HL-60/S4 (cell line): ENCODE measurements around the gene NDRG3.
"Not testable (repeated sequence)": the region's sequence is repeated elsewhere in the genome, so short reads cannot be mapped to it uniquely, and the experiment has no call there.

Experiments used
- in situ Hi-C: fragments of 300-500 bp; cut with MboI; formaldehyde crosslinking; loops from 2 replicates; pipeline ENCODE4 v1.14.3; 2022; ENCODE audit warnings: low sequenced_read_pairs

The NDRG3 gene

DNA sequence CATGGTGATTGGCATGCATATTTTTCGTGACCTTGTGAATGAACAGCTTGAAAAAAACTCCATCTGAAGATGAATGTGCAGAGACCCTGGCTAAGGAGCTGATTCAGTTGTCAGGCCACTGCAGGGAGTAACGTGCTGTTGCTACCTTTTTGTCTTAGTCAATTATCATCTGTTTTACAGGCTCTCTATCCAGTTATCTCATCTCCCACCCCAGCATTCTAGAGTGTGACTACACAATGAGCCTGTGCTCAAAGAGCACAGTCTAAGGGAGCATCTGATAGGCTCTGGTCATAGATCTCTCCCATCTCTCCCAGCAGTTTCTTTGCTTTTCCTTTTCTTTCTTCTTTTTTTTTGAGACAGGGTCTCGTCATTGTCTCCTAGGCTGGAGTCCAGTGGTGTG, 45.5 kb downstream of the NDRG3 start:
- in situ Hi-C loops, result no loop called here

DNA sequence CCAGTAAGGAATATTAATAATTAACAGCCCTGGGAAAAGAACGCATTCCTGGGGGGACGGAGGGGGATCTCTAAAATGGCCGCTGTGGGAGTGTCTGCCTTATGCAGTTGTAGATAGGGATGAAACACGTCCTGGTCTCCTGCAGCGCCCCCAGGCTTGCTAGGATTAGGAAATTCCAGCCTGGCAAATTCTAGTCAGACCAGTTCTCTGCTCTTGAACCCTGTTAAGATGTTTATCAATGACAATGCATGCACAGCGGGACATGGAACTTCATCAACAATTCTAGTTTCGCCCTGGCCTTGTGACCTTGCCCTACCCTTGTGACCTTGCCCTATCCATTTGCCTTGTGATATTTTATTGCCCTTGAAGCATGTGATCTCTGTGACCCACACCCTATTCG, 50.4 kb downstream of the NDRG3 start:
- in situ Hi-C loops, result not testable (repeated sequence)

DNA sequence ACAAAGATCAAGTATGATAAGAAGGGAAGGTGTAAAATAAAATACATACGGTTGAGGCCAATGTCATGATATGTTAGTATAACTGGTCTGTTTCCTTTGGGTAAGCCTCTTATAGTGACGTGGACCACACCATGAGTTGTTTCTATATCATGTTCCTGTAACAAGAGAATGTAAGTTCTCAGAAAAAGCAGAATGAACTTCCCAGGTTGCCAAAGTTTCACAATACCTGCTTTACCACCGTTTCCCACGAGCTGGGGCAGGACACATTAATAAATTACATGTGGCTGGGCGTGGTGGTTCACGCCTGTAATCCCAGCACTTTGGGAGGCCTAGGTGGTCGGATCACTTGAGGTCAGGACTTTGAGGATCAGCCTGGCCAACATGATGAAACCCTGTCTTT, 57.3 kb downstream of the NDRG3 start:
- in situ Hi-C loops, result no loop called here

DNA sequence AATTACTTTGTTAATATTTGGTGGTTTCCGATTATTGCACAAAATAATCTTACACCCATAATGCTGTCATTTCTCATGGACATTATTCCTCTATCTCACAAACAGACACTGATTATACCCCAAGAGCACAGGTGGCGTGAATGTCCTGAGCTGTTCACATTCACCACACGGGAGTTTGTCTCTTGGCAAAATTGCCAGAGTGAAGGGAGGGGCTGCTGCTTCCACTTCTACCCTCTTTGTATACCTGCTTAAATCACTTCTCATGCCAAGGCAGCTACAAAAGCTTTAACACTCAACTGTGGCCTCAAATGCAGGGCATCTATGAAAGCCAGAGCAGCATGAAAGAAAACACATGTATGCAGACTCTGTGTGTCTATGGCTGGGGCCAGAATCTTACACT, 58.0 kb downstream of the NDRG3 start:
- in situ Hi-C loops, result no loop called here

DNA sequence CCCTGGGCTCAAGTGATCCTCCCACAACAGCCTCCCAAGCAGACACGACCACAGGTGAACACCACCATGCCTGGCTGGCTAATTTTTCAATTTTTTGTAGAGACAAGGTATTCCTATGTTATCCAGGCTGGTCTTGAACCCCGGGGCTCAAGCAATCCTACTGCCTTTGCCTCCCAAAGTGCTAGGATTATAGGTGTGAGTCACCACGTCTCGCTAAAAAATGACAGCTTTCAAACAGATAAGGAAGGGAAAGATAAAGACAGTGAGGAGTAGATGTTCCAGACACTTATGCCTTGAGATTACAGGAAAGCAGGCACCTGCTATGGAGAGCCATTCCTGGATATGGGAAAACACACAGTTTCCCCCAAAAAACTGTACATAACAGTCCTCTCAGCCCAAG, 58.9 kb downstream of the NDRG3 start:
- in situ Hi-C loops, result no loop called here

DNA sequence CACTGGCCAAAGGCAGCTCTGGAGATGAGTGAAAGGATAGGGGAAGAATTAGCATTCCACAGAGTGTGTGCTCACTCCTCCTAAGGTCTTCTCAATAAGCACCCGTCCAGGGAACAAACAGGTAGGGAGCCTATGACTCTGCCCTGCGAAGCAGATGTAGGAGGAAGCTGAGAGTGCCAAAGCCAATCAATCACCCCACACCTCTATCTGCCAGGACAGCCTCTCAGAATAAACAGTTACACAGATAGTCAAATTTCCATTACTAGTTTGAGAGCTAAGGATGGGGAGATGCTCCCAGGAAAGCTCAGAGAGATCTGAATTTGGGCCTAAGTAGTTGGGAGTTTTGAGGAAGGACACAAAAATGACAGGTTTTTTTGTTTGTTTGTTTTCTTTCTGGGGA, 59.4 kb downstream of the NDRG3 start:
- in situ Hi-C loops, result no loop called here

DNA sequence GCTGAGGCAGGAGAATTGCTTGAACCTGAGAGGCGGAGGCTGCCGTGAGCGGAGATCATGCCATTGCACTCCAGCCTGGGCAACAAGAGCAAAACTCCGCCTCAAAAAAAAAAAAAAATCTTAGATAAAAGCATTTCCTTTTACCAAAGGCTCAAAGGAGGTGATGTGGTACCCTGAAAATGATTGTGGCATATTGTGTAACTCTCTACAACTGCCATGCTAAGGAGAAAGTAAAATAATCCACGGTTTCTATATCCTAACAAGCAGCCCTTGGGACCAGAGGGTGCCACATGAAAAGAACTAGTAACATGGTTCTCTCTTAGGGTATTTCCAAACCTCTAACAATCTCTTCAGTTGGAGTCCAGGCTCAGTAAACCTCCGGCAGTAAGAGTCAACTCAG, 61.1 kb downstream of the NDRG3 start:
- in situ Hi-C loops, result no loop called here

DNA sequence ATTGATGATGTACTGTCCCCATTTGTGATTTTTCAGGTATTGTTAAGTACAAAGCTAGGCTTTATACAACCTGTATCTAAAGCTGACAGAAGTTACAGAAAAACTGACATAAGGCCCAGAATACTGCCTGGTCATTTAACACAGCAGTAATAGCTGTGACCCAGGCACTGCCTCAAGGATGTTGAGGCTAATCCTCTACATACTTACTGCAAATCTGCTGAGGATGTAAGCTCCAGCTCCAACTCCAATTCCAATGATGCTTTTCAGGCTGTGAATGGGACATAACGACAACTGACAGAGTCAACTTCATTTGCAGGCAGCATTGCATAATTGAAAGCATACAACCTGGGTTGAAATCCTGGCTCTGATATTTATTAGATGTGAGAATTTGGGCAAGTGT, 63.6 kb downstream of the NDRG3 start:
- in situ Hi-C loops, result no loop called here

DNA sequence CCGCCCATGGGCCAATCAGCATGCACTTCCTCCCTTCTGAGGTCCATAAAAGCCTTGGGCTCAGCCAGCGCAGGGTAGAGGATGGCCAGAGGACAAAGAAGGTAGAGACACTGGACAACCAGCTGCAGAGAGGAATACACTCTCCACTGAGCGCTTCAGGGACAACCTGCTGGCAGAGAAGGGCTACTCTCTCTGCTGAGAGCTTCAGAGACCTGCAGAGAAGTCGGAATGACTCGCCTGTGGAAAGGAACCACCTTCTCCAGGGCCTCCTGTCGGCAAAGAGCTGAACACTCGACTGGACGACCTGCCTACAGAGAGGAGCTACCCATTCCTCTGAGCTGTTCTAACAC, 68.5 kb downstream of the NDRG3 start:
- in situ Hi-C loops, result no loop called here

DNA sequence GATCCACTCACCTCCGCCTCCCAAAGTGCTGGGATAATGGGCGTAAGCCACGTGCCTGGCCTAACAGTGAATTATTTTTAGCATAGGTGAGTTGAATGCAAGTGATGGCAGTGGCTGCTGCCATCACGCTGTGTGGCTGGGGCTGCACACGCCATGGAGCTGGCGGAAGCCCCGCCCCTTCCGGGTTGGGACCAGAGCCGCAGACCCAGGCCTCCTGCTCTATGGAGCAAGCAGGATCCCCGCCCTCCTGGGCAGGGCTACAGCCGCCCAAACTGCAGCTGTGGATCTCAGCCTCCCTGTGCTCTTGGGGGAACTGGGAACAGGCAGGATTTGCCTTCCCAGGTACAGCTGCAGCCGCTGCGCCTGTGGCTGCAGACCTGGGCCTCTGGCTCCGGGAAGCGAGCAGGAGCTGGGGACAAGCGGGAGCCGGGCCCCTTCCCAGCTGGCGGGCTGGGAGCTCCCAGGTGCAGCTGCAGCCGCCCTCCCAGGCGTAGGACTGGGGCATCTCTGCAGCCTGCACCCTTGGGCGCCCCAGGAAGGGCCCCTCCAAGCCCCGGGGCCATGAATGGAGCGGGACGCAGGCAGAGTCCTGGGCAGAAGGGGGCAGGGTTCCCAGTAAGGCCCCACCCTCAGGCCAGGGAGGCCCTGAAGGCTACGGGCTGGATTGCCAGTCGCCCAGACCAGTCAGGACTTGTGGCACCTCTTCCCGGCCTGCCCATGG, 69.0 kb downstream of the NDRG3 start:
- in situ Hi-C loops, result no loop called here

DNA sequence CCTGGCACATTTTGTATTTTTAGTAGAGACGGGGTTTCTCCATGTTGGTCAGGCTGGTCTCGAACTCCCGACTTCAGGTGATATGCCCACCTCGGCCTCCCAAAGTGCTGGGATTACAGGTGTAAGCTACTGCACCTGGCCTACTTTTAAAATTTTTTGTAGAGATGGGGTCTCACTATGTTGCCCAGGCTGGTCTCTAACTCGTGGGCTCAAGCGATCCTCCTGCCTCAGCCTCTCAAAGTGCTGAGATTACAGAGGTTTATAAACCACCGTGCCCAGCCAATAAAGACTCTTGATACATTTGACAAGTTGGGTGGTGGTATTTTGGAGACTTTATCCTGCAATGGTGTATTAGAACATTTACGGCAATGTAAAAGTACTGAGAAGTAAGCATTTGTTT, 70.3 kb downstream of the NDRG3 start:
- in situ Hi-C loops, result not testable (repeated sequence)

DNA sequence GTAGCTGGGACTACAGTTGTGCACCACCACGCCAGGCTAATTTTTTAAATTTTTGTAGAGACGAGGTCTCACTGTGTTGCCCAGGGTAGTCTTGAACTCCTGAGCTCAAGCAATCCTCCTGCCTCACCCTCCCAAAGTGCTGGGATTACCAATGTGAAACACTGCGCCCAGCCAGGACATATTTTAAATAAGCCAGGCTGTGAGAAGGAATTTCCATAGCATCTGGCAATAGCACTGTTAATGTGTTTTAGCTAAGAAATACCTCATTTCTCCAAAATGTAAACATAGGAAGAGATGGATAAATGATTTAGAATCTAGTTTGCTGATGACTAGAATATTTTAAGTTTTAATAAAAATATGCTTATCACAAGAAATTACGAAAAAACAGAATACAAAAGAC, 72.9 kb downstream of the NDRG3 start:
- in situ Hi-C loops, result no loop called here

DNA sequence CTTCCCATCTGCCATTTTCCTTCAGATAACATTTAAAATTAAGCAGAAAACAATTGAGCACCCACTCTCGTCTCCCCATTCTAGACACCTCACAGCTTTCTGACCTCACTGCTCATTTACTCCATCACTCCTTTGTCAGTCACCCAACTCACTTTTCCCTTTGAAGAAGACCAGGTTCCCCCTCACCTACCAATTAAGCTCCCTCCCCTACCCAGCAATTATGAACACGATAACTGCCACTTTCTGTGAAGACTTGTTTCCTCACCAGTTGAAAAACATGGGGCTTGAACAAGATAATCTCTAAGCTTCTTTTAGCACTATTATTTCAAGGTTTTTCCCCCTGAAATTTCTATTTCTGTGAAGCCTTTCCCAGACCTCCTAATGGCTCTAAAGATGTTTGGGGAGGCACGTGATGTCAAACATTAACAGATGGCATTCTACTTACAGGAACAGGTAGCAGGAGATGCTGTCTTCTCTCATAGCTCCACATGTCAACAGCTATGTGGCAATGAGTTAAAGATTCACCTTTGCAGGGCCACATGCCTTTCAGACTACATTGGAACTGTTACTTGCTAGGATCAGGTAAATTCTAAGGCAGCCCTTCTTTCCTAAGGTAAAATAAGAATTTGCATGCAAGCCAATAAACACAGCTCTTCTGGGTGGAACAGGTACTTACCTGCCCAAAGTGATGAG, 75.1 kb downstream of the NDRG3 start:
- in situ Hi-C loops, result no loop called here

DNA sequence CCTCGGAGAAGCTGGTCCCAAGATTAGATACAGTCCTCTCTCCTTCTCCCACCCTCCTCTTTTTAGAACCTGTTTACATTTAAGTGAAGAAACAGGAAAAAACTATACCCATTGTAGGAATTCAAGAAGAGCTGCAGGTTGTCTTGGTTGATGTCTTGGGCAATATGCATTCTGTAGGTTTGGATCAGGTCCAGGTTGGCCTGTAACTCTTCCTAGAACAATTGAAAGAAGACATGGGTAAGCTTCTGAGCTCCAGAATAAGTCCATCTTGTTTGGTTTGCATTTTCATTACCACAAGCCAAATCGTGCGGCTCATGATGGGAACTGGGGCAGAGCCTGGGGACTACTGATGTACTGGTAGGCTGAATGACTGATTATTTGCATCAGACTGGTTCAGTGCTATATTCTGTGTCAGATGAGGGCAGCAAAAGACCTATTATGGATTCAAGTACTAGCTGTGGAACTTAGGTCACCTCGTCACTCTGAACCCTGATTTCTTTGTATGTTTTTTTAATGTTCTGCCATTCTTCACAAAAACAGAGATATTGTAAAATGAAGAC, 79.6 kb downstream of the NDRG3 start:
- in situ Hi-C loops, result no loop called here

DNA sequence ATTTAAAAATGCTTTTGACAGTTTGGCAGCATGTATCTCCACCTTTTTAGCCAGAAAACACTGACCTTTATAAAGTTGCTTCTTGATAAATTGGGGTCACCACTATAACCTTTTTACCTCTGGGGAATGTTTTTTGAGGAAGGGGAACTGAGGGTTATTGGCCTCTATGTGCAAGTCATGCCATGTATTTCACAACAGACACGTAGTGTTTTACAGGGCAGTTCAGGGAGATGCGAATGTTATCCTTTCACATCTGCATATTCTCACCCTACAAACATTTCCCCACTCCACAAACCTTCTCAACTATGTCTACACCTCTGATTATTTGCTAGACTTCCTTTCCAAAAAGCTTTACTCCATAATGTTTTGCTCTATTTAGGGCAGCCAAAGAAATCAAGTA, 82.9 kb downstream of the NDRG3 start:
- in situ Hi-C loops, result no loop called here

DNA sequence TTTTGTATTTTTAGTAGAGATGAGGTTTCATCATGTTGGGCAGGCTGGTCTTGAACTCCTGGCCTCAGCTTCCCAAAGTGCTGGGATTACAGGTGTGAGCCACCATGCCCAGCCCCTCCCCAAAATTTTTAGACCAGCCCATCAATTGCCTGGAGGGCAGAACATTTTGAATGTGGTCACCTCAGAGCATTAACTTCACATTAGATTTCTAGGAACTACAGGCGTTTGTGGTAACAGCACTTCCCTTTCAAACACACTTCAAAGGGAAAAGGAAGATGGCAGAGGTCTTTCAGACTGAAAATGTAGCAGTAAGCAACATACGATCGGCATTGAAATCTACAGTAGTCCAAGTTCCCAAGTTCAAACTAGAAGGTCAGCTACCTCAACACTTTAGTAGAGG, 87.6 kb downstream of the NDRG3 start:
- in situ Hi-C loops, result no loop called here

DNA sequence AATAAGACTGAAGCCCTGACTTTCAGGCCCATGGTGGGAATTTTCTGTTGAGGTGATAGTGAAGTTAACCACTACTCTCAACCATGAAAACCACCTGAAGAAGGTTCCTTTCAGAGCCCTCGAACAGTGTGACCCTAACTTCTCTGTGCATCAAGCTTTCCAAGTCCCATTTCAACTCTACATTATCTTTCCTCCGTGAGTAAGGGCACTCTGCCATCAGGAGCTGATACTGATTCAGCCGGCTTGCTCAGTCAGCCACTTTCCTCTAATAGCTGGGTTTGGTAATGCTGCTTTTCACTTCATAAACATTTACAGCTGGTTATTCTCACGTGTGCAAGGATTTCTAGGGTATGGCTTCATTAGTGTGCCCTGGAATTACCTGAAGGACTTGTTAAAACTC, 89.2 kb downstream of the NDRG3 start:
- in situ Hi-C loops, result no loop called here

DNA sequence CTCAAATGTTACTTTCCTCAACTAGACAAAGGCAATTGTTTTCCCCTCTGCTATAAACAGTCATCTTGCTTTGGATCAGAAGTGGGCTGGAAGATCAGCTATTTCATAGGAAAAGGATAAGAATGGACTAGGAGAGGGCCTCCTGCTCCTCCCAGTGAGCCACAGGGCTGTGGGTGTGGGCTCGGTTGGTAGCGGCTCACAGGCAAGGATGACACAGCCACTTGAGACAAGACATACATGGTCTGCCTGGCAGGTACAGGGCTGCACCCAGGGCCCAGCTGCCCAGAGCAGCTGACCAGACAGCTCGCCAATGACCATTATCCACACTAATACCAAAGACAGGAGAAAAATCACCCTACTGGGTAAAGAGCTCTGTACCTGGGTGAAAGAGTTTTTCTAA, 90.9 kb downstream of the NDRG3 start:
- in situ Hi-C loops, result no loop called here

DNA sequence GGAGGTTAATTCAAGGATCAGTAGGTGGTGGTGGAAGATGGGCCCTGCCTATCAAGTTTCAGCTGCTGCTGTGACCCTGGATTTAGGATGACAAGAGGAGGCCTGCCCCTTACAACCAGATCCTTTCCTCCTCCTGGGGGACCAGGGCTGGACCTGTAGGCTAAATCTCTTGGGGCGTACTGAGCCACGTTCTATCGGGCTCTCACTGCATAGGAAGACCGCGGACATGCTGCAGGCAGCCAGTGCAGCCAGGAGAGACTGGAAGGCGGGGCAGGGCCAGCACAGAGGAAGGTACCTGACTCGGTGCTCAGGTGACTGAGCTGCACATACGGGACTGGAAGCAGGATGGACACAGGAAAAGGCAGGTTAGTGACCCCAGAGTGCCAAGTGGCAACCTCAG, 91.4 kb downstream of the NDRG3 start:
- in situ Hi-C loops, result no loop called here

DNA sequence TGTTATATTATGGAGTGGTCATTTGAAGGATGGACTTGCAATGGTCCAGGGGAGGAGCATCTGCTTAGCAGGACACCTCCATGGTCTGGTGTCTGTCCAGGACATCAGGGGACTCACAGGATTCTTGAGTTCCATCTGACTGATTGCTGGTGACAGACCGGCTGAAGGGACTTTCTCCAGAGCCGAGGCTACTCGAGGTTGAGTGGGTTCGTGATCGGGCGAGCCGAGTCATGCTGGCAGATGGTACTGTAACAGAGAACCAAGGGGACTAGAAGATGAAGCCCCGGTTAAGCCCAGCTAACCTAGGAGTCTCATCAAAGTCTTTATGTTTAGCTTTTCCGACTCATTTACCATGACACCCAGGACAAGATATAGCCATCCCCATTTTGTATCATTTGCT, 92.4 kb downstream of the NDRG3 start:
- in situ Hi-C loops, result no loop called here

DNA sequence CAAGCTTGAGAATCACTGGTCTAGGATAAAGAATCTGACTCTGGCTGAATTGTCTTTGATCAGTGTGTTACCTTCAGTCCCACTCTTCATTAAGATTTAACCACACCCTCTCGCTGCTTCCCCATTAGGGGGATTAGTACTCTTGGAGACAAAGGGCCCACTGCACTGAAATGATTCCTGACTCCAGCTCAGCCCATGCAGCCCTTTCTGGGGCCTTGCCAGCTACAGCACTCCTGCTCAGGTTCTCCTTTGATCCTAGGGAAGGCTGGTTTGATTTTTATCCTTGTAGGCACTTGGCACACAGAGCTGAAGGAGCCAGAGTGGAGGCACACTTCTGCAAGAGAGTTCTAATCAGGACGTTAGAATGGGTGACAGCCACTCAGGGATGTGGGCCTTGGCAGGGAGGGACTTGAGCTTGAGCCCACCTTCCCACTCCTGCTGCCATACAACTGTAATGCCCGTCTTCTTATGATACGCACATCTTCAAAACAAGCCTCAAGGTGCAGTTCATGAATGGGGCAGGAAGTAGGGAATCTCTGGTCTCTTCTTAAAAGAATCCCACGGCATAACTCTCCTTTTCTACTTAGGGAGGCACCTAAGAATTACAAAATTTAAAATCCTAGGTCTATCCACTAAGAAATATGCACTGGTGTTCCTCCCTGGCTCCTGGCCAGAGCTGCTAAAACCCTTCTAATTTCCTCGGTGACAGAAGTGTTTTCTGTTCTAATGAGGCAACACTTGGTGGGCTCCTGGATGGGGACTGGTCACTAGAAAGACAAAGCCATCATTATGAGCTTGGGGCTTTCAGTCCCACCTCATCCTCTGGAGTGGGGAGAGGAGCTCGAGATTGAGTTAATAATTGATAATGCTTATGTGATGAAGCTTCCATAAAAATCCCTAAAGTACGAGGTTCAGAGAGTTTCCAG, 98.4 kb downstream of the NDRG3 start:
- in situ Hi-C loops, result no loop called here

DNA sequence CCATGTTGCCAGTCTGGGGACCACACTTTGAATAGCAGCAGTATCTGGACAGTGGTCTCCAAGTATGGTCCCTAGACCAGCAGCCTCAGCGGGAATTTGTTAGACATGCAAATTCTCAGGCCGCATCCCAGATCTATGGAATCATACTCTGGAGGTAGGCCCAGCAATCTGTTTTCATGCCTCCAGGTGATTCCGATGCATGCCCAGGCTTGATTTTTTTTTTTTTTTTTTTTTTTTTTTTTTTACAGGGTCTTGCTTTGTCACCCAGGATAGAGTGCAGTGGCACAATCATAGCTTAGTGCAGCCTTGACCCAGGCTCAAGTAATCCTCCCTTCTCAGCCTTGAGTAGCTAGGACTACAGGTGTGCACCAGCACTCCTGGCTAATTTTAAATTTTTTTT, 99.2 kb downstream of the NDRG3 start:
- in situ Hi-C loops, result no loop called here
